HepG2 (cell line): Measurements from ENCODE around the gene ADGRV1. TPM values are rescaled to one million over a fixed set of nuclear protein-coding genes. Genes with fewer than 3 reads are reported as not detected.
"Not testable (repeated sequence)": the region's sequence is repeated elsewhere in the genome, so short reads cannot be mapped to it uniquely, and the experiment has no call there.

ENCODE experiments used
- ATAC-seq: fragments of 200-7000 bp; cut with Tn5 transposase; 3 replicates; pipeline ENCODE4 v1.9.1; 2020; ENCODE audit warnings: mild to moderate bottlenecking, moderate library complexity
- BruUV-seq: library from RNA; stranded (reverse); fragments of 400-500 nt; replicated peaks from 2 replicates; lab custom pipeline; 2021; lab: Mats Ljungman, UMichigan
- CTCF ChIA-PET: fragments of 300-600 bp; formaldehyde crosslinking; extraction: SDS; loops from one replicate; lab custom pipeline; 2021; ENCODE audit warnings: low total read pairs, inconsistent platforms, low intra/inter-chr PET ratio; lab: Yijun Ruan, JAX
- POLR2A ChIA-PET: fragments of 350-600 bp; sonication (Branson Sonifier 250); formaldehyde crosslinking; loops from one replicate; lab custom pipeline; 2020; ENCODE audit warnings: antibody characterized with exemption, inconsistent platforms; lab: Yijun Ruan, JAX
- DNase-seq: peaks from one replicate; pipeline ENCODE4 v3.0.0-alpha.2; 2015; ENCODE audit warnings: low spot score
- FAIRE-seq: peaks from 3 replicates; lab custom pipeline; 2011; peaks lifted over from hg19 to GRCh38; lab: Jason Lieb, UNC
- H2AFZ ChIP-seq: one replicate; pipeline ENCODE4 v1.6.1; 2011; ENCODE audit warnings: low read length, inconsistent platforms
- H3K27ac ChIP-seq: fragments of 300-600 bp; 3 replicates; pipeline ENCODE4 v1.8.0; 2011; ENCODE audit warnings: mixed run types, mild to moderate bottlenecking, mixed read lengths, low read length, inconsistent platforms; ENCODE audit not compliant: insufficient read depth; ENCODE audit errors: extremely low read length
- H3K27me3 ChIP-seq, 2 experiments: fragments of 200-600 bp in 1 of 2; 2 replicates in 1 of 2; 3 replicates in 1 of 2; pipeline versions ENCODE4 v1.6.0 to v1.8.0; 2011; ENCODE audit warnings: low read length in 2 of 2, mild to moderate bottlenecking in 2 of 2, moderate library complexity in 2 of 2, inconsistent platforms in 1 of 2; ENCODE audit not compliant: insufficient read depth in 2 of 2, control insufficient read depth in 1 of 2
- H3K36me3 ChIP-seq, 2 experiments: fragments of 200-600 bp in 1 of 2; replicated peaks in 1 of 2; 2 replicates in 1 of 2; 3 replicates in 1 of 2; pipeline versions ENCODE4 v1.5.1 to v1.8.0; 2011; ENCODE audit warnings: low read length in 2 of 2, inconsistent platforms in 1 of 2; ENCODE audit not compliant: insufficient read depth in 2 of 2, control insufficient read depth in 1 of 2
- H3K4me1 ChIP-seq: 2 replicates; pipeline ENCODE4 v1.5.1; 2012; ENCODE audit warnings: low read length, inconsistent platforms; ENCODE audit not compliant: insufficient read depth
- H3K4me2 ChIP-seq: 2 replicates; pipeline ENCODE4 v1.6.0; 2011; ENCODE audit warnings: low read depth, low read length, inconsistent platforms
- H3K4me3 ChIP-seq, 3 experiments: fragments of 200-600 bp in 1 of 3; sonication (generic), shearing (Covaris generic) in 1 of 3; replicated peaks in 1 of 3; 2 replicates each; pipeline ENCODE4 v1.5.1; 2011 to 2016; ENCODE audit warnings: low read length in 3 of 3, inconsistent platforms in 2 of 3, low read depth in 2 of 3, mild to moderate bottlenecking in 2 of 3, control low read depth in 1 of 3, mixed read lengths in 1 of 3; ENCODE audit not compliant: insufficient read depth in 1 of 3
- H3K79me2 ChIP-seq: one replicate; pipeline ENCODE4 v1.6.1; 2011; ENCODE audit warnings: low read length, inconsistent platforms; ENCODE audit not compliant: insufficient read depth
- H3K9ac ChIP-seq: 2 replicates; pipeline ENCODE4 v1.6.0; 2011; ENCODE audit warnings: mild to moderate bottlenecking, low read depth, low read length, inconsistent platforms; ENCODE audit not compliant: insufficient read depth
- H3K9me3 ChIP-seq: 2 replicates; pipeline ENCODE4 v1.5.1; 2012; ENCODE audit warnings: mild to moderate bottlenecking, low read length
- H4K20me1 ChIP-seq: 2 replicates; pipeline ENCODE4 v1.6.0; 2011; ENCODE audit warnings: inconsistent platforms, mild to moderate bottlenecking, low read length, moderate library complexity; ENCODE audit not compliant: insufficient read depth
- NFE2L1 ChIP-seq: sonication (generic); formaldehyde crosslinking; IDR thresholded peaks from 2 replicates; pipeline ENCODE4 v1.4.0; 2020; ENCODE audit warnings: missing genetic modification reagents, mild to moderate bottlenecking, borderline replicate concordance
- POLR2G ChIP-seq: fragments of 200-400 bp; formaldehyde crosslinking; IDR thresholded peaks from 2 replicates; pipeline ENCODE4 v1.6.1; 2018; ENCODE audit warnings: mild to moderate bottlenecking, low read depth, low read length, moderate library complexity
- ZNF430 ChIP-seq: sonication (generic); formaldehyde crosslinking; IDR thresholded peaks from 2 replicates; pipeline ENCODE4 v1.9.0; 2021; ENCODE audit warnings: mild to moderate bottlenecking, missing genetic modification reagents
- ZNF660 ChIP-seq: sonication (generic); formaldehyde crosslinking; IDR thresholded peaks from 2 replicates; pipeline ENCODE4 v1.5.1; 2020; ENCODE audit warnings: mild to moderate bottlenecking, low read depth, missing genetic modification reagents, borderline replicate concordance
- ZNF781 ChIP-seq: sonication (generic); formaldehyde crosslinking; IDR thresholded peaks from 2 replicates; pipeline ENCODE4 v1.5.1; 2020; ENCODE audit warnings: borderline replicate concordance, mild to moderate bottlenecking, missing genetic modification reagents; ENCODE audit errors: not compliant biosample characterization
- WGBS: methylation state at CpG from one replicate; pipeline ENCODE4 v1.1.6; 2017; ENCODE audit warnings: low lambda C conversion rate; 5-methylcytosine and 5-hydroxymethylcytosine counted together
- in situ Hi-C: cut with HindIII; loops from 2 replicates; pipeline ENCODE4 v1.10.0; 2017; ENCODE audit warnings: low pct_unique_long_range_greater_than_20kb; ENCODE audit not compliant: extremely low pct_ligation_motif_present
- intact Hi-C: fragments of 100-400 bp; cut with micrococcal nuclease; formaldehyde crosslinking; loops from one replicate; pipeline ENCODE4 v1.10.0; 2022; ENCODE audit not compliant: unreplicated experiment
- polyA plus RNA-seq, 8 experiments: library from polyadenylated mRNA; depleted of rRNA in 3 of 8; stranded (reverse) in 7 of 8; unstranded in 1 of 8; fragments of >200 nt; fragmentation: Illumina TruSeq in 4 of 8; extraction: Trizol in 4 of 8; gene quantifications; 2 replicates each; pipeline versions ENCODE4 v1.2.1 to v1.2.3, GENCODE V29; 2011 to 2016; ENCODE audit warnings: low read depth in 4 of 8, missing spikeins in 1 of 8, mixed read lengths in 1 of 8; ENCODE audit not compliant: insufficient read depth in 1 of 8
- total RNA-seq, 5 experiments: library from RNA; depleted of rRNA; stranded (reverse); fragments of >200 nt; fragmentation: Illumina TruSeq; extraction: Trizol; gene quantifications; 2 replicates each; pipeline ENCODE4 v1.2.3, GENCODE V29; 2016; ENCODE audit warnings: low read depth in 1 of 5
- TF ChIP-seq, protein P1 (sequence below): sonication (generic); formaldehyde crosslinking; IDR thresholded peaks from 2 replicates; pipeline ENCODE4 v1.4.0; 2020; ENCODE audit warnings: missing genetic modification reagents
- TF ChIP-seq, protein P2 (sequence below): sonication (generic); formaldehyde crosslinking; IDR thresholded peaks from 2 replicates; pipeline ENCODE4 v1.5.1; 2020; ENCODE audit warnings: missing genetic modification reagents, mild to moderate bottlenecking, borderline replicate concordance

Gene ADGRV1
- total and polyA plus RNA-seq, 2 of the 13 experiments (the other 11 are each of a cell fraction or from before 2014, with no cell fraction given): 1.7 to 3.9 TPM

DNA sequence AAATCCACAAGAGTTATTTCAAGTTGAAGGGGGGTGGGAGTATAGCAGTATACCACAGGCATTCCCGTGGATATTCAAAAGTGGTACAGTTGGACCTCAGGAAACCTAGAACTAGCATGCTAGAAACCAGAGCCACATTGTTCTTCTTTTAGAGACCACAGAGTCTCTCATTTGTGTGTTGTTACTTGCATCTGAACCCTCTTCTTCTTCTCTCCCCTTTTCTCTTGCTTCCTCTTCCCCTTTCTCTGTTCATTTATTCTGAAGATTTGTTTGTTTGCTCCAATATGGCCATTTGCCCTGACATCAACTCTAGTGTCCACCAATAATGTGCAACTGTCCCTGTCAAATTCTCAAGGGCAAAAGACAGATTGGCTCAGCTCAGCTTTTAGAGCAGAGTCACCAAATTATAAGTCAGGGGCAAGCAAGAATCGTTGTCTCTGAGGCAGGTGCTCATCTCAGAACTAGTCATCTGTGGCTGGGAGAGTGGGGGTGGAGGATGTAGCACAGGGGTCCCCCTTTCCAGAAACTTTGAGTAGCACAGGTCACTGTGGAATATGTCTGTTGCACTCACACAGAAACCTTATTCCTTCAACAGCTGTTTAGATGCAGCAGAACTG lies 503.5 kb downstream of the ADGRV1 start:
- no peak overlapping the region for H2AFZ ChIP-seq
- no peaks in the 10 kb centered on the region; a peak in 2 of 5 replicates for H3K27me3 ChIP-seq
- ChIA-PET CTCF (no interaction called here), POLR2A (no interaction called here)
- H3K9ac ChIP-seq: no peak overlapping the region
- WGBS: 25% methylated on average over 2 of the region's 2 CpGs
- no peaks in the 10 kb centered on the region; the same call in 1 of the 2 replicates for H3K4me1 ChIP-seq
- no peak overlapping the region for H3K4me3 ChIP-seq
- no peak for FAIRE-seq
- DNase-seq: no peak
- intact Hi-C loops: no loop called here
- H3K9me3 ChIP-seq: no peaks in the 10 kb centered on the region
- H3K27ac ChIP-seq: no peak overlapping the region
- no peak overlapping the region for H3K4me2 ChIP-seq
- no peaks in the 10 kb centered on the region for H3K36me3 ChIP-seq
- no peaks in the 10 kb centered on the region for H4K20me1 ChIP-seq
- TF ChIP-seq, protein P1, sequence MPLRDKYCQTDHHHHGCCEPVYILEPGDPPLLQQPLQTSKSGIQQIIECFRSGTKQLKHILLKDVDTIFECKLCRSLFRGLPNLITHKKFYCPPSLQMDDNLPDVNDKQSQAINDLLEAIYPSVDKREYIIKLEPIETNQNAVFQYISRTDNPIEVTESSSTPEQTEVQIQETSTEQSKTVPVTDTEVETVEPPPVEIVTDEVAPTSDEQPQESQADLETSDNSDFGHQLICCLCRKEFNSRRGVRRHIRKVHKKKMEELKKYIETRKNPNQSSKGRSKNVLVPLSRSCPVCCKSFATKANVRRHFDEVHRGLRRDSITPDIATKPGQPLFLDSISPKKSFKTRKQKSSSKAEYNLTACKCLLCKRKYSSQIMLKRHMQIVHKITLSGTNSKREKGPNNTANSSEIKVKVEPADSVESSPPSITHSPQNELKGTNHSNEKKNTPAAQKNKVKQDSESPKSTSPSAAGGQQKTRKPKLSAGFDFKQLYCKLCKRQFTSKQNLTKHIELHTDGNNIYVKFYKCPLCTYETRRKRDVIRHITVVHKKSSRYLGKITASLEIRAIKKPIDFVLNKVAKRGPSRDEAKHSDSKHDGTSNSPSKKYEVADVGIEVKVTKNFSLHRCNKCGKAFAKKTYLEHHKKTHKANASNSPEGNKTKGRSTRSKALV (CRISPR knock-in tag): no peak
- TF ChIP-seq ZNF660 (CRISPR knock-in tag): no peak
- TF ChIP-seq NFE2L1 (CRISPR knock-in tag): no peak
- TF ChIP-seq ZNF430 (CRISPR knock-in tag): no peak
- TF ChIP-seq, protein P2, sequence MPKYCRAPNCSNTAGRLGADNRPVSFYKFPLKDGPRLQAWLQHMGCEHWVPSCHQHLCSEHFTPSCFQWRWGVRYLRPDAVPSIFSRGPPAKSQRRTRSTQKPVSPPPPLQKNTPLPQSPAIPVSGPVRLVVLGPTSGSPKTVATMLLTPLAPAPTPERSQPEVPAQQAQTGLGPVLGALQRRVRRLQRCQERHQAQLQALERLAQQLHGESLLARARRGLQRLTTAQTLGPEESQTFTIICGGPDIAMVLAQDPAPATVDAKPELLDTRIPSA (CRISPR knock-in tag): no peak
- no peak for TF ChIP-seq ZNF781 (CRISPR knock-in tag)
- TF ChIP-seq POLR2G: no peak
- TF ChIP-seq, all 625 proteins: peak for 0
- no peak for ATAC-seq
- in situ Hi-C loops: no loop called here
- H3K79me2 ChIP-seq: no peaks in the 10 kb centered on the region
- BruUV-seq: no TSS peak

DNA sequence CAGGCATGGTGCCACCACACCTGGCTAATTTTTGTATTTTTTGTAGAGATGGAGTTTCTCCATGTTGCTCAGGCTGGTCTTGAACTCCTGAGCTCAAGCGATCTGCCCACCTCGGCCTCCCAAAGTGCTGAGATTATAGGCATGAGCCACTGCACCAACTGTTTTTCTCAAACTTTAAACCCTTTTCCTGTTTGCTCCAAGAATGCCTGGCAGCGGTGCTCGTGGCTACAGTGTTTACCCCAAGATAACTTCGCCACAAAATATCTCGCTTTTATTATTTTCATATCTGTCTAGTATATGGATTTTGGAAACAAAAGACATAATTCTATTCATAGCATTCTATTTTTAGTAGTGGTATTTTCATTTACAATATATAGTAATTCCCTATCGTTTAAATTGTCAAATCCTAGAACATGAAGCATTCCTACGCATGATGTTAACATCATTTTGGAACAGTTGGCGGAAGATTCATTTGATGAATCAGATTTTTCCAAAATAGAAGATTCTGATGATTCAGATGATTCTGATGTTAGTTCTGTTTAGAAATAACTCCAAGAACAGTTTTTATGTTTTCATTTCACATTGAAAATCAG lies 504.6 kb downstream of the ADGRV1 start:
- H3K27ac ChIP-seq, H3K4me3 ChIP-seq, CTCF ChIA-PET, BruUV-seq, H3K79me2 ChIP-seq, ATAC-seq, H3K9ac ChIP-seq, in situ Hi-C loops, H3K27me3 ChIP-seq, POLR2A ChIA-PET, intact Hi-C loops, H3K36me3 ChIP-seq, DNase-seq, H3K4me2 ChIP-seq, H3K9me3 ChIP-seq, H4K20me1 ChIP-seq, H3K4me1 ChIP-seq, FAIRE-seq, H2AFZ ChIP-seq: not testable (repeated sequence)
- 60% methylated on average over 9 of the region's 9 CpGs for WGBS
